Activated CD8-positive, alpha-beta memory T cell treated with anti-CD3 and anti-CD28 coated beads, Interleukin-2, amount 10 ng/mL, durations not matched to agents 7 days and 5 days (primary cell): Measurements from ENCODE around the gene ZNF415. TPM values are rescaled to one million over a fixed set of nuclear protein-coding genes. Genes with fewer than 3 reads are reported as not detected.
"Not testable (repeated sequence)": the region's sequence is repeated elsewhere in the genome, so short reads cannot be mapped to it uniquely, and the experiment has no call there.

Experiments
- ATAC-seq: fragments of 150-1000 bp; cut with Tn5 transposase; one replicate; pipeline ENCODE4 v1.10.0; 2021; ENCODE audit warnings: moderate library complexity
- CTCF ChIA-PET: fragments of 350-600 bp; sonication (Branson Sonifier 250); formaldehyde crosslinking; loops from one replicate; lab custom pipeline; 2021; ENCODE audit warnings: antibody characterized with exemption; lab: Charles Lee
- DNase-seq: peaks from one replicate; pipeline ENCODE4 v3.0.0-alpha.2; 2020
- H3K27ac Mint-ChIP-seq: one replicate; pipeline ENCODE4 v1.8.0; 2021; ENCODE audit warnings: mild to moderate bottlenecking, mixed read lengths
- H3K27me3 Mint-ChIP-seq: one replicate; pipeline ENCODE4 v1.8.0; 2021; ENCODE audit warnings: mixed read lengths
- H3K36me3 Mint-ChIP-seq: one replicate; pipeline ENCODE4 v1.8.0; 2021; ENCODE audit warnings: mild to moderate bottlenecking, mixed read lengths
- H3K4me1 Mint-ChIP-seq: one replicate; pipeline ENCODE4 v1.8.0; 2021; ENCODE audit warnings: mixed read lengths
- H3K4me3 Mint-ChIP-seq: one replicate; pipeline ENCODE4 v1.8.0; 2021; ENCODE audit warnings: mild to moderate bottlenecking, moderate library complexity, mixed read lengths
- H3K9me3 Mint-ChIP-seq: one replicate; pipeline ENCODE4 v1.8.0; 2022; ENCODE audit warnings: low read depth, mixed read lengths
- total RNA-seq, 2 experiments: library from RNA; stranded (reverse); gene quantifications; one replicate each; pipeline ENCODE4 v1.2.3, GENCODE V29; 2021

ZNF415 gene
- total RNA-seq, 2 experiments from 2014 or later: 0.35 to 0.61 TPM

DNA sequence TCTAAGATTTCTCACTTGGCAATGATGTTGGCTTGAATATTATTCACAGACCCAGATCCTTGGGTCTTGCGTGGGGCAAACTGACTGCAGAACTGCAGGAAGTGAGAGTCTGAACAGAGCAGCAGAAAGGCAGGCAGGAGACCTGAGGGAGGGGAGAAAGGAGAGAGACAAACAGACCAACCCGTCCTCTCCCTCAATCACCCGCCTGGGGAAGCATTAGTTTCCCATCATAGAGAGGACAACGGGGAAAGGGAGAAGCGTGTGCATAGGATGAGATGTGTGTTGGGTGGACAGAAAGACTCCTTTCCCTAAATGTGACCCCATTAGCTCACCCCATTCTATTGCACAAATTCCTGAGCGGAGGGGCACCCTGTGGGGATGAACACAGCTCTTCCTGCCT is 36.1 kb downstream of the ZNF415 start:
- Mint-ChIP-seq H3K9me3 (peaks cover 21% of the 10 kb centered on the region), H3K36me3 (peaks cover 77% of the 10 kb centered on the region), H3K4me1 (peaks cover 10% of the 10 kb centered on the region)
- H3K4me3 Mint-ChIP-seq, H3K27me3 Mint-ChIP-seq, DNase-seq, CTCF ChIA-PET, ATAC-seq, H3K27ac Mint-ChIP-seq: not testable (repeated sequence)

DNA sequence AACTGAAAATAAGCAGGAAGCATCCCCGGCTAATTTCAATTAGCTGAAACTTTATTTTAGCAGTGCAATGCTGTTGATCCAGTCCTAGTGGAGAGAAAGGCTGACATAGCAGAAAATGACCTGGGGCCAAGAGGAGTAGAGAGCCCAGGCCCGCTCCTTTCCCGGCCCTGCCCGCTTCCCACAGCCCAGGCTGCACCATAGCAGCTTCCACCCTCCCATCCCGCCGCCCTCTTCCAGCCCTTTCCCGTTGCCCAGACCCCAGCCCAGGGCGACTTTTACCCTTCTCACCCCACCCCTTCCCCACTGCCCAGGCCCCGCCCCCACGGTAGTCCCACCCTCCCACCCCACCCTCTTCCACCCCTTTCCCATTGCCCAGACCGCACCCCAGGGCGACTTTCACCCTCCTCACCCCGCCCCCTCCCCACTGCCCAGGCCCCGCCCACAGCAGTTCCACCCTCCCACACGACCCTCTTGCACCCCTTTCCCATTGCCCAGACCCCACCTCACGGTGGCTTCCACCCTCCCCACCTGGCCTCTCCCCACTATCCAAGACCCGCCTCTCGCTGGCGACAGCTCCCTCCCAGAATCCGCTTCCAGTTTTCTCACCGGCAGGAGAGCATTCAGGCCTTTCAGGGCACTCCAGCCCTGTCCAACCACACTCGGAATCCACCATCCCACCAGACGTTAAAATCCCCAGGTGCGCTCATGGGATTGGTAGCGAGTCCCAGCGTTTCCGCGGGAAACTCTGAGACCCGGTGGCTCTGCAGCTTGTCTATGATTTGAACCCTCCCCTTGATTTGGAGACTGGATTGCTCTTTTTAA is 37.7 kb downstream of the ZNF415 start:
- H3K9me3 Mint-ChIP-seq: peaks cover 22% of the 10 kb centered on the region
- CTCF ChIA-PET: no interaction called here

DNA sequence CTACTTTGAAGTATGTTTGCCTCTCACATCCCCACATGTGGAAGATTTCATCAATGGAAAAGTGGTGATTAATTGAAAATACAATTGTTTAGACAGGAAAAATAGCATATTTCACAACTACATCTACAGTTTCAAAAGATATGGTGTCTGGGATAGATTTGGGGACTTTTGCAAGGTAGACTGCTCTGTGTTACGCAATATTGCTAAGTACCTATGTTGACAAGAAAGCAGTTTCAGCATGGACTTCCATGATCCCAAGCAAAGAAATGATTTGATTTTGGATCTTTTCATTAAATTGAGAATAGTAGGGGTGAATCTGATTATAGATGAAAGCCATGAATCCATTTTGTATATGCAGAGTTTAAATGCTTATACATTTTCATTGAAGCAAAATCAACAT is 40.0 kb downstream of the ZNF415 start:
- peaks cover 84% of the 10 kb centered on the region for H3K36me3 Mint-ChIP-seq
- H3K9me3 Mint-ChIP-seq: peaks cover 18% of the 10 kb centered on the region
- ATAC-seq (no peak), DNase-seq (no peak)
- H3K4me3 Mint-ChIP-seq: no peak overlapping the region
- H3K27ac Mint-ChIP-seq: no peak overlapping the region
- H3K27me3 Mint-ChIP-seq: no peaks in the 10 kb centered on the region
- CTCF ChIA-PET: no interaction called here
- H3K4me1 Mint-ChIP-seq: no peaks in the 10 kb centered on the region

More for the DNA sequence above, 37.7 kb downstream of the ZNF415 start:
- ATAC-seq: no peak
- no peak overlapping the region for H3K4me3 Mint-ChIP-seq
- H3K36me3 Mint-ChIP-seq: peaks cover 85% of the 10 kb centered on the region
- no peak overlapping the region for H3K27ac Mint-ChIP-seq
- peaks cover 7% of the 10 kb centered on the region for H3K4me1 Mint-ChIP-seq
- DNase-seq: no peak
- no peaks in the 10 kb centered on the region for H3K27me3 Mint-ChIP-seq

DNA sequence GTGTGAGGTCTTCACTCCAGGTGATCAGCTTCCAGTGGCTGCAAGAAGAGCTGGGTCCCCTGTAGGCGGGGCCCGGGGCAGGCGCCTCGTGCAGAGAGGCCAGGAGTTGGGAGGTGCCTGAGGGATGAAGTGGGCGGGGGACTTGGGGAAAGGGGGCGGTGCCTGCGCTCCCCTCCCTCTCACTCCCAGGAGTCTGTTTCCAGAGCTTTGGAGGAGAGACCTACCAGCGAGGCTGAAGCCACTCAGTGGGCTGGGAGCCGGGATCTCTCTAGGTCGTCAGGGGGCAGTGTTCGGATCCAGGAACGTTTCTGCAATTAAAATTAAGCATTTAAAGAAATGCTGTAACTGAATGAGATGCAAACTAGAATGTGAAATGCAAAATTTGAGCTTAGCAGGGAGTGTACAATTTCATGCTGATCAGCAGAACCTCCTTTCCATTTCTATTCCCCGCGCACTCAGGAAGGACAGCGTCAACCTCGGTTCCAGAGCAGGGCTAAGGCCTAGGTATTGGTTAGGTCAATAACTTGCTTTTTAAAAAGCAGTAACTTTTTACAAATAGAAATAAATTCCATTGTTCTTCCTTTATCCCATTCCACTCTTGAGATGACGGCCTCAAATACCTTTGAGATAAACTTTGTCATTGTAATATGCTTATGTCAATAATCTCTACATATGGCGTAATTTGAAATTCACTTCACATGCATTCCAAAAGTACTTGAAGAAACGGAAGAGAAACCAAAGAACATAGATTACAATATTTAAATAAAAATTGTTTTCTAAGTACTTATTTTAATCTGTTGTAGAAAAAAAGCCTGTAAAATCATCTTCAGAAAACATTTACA is 41.1 kb downstream of the ZNF415 start:
- no peak for ATAC-seq
- Mint-ChIP-seq H3K4me1 (no peaks in the 10 kb centered on the region), H3K9me3 (peaks cover 18% of the 10 kb centered on the region), H3K4me3 (no peak overlapping the region), H3K36me3 (peaks cover 86% of the 10 kb centered on the region), H3K27ac (no peak overlapping the region), H3K27me3 (no peaks in the 10 kb centered on the region)
- CTCF ChIA-PET: no interaction called here
- DNase-seq: no peak

DNA sequence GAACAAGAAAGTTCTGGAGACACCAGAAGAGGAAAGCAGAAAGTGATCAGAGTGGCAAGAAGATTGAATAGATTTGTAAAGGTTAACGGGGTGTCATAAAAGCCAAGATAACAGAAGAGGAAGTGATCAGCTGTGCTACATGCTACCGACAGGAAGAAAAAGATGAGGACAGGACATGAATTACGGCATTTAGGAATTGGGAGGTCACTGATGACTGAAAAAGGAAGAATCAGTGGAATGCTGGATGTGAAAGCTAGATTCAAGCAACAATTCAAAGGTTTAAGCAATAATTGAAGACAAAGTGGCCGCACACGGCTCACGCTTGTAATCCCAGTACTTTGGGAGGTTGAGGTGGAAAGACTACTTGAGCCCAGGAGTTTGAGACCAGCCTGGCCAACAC is 44.6 kb downstream of the ZNF415 start:
- no peak for ATAC-seq
- CTCF ChIA-PET: no interaction called here
- Mint-ChIP-seq H3K27ac (no peak overlapping the region), H3K27me3 (no peaks in the 10 kb centered on the region), H3K4me1 (no peaks in the 10 kb centered on the region), H3K4me3 (no peak overlapping the region), H3K36me3 (peaks cover 90% of the 10 kb centered on the region), H3K9me3 (peaks cover 21% of the 10 kb centered on the region)
- DNase-seq: no peak

DNA sequence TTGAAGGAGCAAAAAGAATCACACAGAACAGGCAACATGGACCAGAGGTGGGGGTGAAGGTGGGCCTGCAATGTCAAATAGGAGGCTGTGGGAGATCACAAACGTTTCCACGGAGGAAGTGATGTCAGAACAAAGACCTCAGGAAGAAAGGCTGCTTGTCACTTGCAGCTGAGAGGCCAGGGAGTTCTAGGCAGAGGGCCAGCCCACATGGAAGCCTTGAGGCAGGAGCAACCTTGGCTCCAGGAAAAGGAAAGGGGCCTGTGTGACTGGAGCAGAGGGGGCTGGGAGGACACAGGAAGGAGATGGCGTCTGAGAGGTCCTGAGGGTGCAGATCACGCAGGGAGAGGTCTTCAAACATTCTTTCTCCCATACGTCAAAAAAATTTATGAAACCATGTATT is 45.8 kb downstream of the ZNF415 start:
- CTCF ChIA-PET: no interaction called here
- H3K4me3 Mint-ChIP-seq: no peak overlapping the region
- H3K9me3 Mint-ChIP-seq: peaks cover 17% of the 10 kb centered on the region
- no peak for ATAC-seq
- no peak for DNase-seq
- no peaks in the 10 kb centered on the region for H3K27me3 Mint-ChIP-seq
- H3K27ac Mint-ChIP-seq: no peak overlapping the region
- no peaks in the 10 kb centered on the region for H3K4me1 Mint-ChIP-seq
- peaks cover 94% of the 10 kb centered on the region for H3K36me3 Mint-ChIP-seq

DNA sequence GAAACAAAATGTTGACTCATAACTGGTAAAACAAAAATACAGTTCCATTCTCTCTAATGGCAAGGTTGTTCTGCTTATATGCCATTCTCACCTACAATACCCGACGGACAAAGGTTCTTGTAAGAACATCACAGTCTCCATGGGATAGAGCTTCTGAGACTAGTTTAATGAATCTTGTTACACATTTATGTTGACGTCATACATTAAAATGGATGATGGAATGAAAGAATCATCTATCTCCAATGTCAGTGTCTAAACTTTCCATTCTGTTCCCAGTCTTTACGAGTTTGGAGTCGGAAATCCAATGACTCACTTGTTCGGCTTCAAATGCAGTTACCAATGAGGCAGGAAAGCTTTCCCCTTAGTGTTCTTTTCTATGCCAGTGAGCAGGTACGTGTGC is 47.2 kb downstream of the ZNF415 start:
- Mint-ChIP-seq H3K36me3 (peaks cover 94% of the 10 kb centered on the region), H3K27me3 (no peaks in the 10 kb centered on the region), H3K4me1 (no peaks in the 10 kb centered on the region), H3K9me3 (peaks cover 19% of the 10 kb centered on the region), H3K4me3 (no peak overlapping the region), H3K27ac (no peak overlapping the region)
- ATAC-seq: no peak
- CTCF ChIA-PET: no interaction called here
- no peak for DNase-seq

DNA sequence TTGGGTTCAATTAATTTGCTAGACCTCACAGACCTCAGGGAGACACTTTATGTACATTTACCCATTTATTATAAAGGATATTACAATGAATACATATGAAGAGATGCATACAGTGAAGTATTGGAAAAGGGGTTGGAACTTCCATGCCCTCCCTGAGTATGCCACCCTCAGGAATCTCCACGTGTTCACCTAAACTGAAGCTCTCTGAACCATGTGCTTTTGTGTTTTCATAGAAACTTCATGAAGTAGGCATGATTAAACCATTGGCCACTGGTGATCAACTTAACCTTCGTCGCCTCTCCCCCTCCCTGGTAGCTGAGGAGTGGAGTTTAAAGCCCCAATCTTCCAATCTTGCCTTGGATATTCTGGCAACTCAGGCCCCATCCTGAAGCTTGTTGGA is 49.8 kb downstream of the ZNF415 start:
- CTCF ChIA-PET: interaction anchor here (0.5 kb wide), 1 partner anchor 417 kb away, joined by 5 read pairs; no protein-coding TSS in a partner anchor
- no peaks in the 10 kb centered on the region for H3K27me3 Mint-ChIP-seq

DNA sequence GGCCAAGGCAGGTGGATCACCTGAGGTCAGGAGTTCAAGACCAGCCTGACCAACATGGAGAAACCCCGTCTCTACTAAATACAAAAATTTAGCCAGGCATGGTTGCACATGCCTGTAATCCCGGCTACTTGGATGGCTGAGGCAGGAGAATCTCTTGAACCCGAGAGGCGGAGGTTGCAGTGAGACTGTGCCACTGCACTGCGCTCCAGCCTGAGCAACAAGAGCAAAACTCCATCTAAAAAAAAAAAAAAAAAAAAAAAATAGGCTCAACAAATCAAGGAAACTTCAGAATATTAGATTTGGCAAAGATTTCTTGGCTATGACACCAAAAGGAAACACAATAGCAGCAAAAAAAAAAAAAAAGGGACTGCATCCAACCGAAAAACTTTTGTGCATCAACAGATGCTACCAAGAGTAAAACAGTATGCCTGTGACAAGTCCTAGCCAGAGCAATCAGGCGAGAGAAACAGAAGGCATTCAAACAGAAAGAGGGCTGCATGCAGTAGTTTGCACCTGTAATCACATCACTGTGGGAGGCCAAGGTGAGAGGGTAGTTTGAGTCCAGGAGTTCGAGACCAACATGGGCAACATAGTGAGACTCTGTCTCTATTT is 53.3 kb downstream of the ZNF415 start:
- Mint-ChIP-seq H3K4me3 (no peak overlapping the region), H3K27ac (no peak overlapping the region), H3K27me3 (no peaks in the 10 kb centered on the region), H3K9me3 (peaks cover 39% of the 10 kb centered on the region), H3K4me1 (no peaks in the 10 kb centered on the region), H3K36me3 (peaks cover 96% of the 10 kb centered on the region)
- CTCF ChIA-PET: no interaction called here
- ATAC-seq (no peak), DNase-seq (no peak)

More for the DNA sequence above, 49.8 kb downstream of the ZNF415 start:
- DNase-seq (no peak), ATAC-seq (no peak)
- Mint-ChIP-seq H3K4me1 (no peaks in the 10 kb centered on the region), H3K4me3 (no peak overlapping the region), H3K27ac (no peak overlapping the region), H3K36me3 (peaks cover 94% of the 10 kb centered on the region), H3K9me3 (peaks cover 25% of the 10 kb centered on the region)

DNA sequence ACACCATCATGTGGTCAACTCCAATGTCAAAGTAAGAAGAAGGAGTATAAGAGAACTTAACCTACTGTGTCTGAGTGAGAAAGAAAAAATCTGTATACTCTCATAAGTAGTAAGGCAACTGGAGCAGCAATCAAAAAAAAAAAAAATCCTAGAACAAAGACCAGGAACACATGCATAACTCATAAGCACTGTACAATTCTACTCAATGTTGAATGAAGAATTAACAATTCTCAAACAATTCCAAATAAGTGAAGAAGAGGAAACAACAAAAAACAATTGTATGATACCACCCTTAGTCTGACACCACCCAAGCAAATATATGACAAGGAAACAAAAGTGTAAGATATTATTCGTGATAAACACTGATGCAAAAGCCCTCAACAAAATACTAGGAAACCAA is 54.0 kb downstream of the ZNF415 start:
- ATAC-seq (no peak), DNase-seq (no peak)
- Mint-ChIP-seq H3K36me3 (peaks cover 94% of the 10 kb centered on the region), H3K9me3 (peaks cover 39% of the 10 kb centered on the region), H3K27me3 (no peaks in the 10 kb centered on the region), H3K4me1 (no peaks in the 10 kb centered on the region), H3K4me3 (no peak overlapping the region), H3K27ac (no peak overlapping the region)
- CTCF ChIA-PET: no interaction called here

DNA sequence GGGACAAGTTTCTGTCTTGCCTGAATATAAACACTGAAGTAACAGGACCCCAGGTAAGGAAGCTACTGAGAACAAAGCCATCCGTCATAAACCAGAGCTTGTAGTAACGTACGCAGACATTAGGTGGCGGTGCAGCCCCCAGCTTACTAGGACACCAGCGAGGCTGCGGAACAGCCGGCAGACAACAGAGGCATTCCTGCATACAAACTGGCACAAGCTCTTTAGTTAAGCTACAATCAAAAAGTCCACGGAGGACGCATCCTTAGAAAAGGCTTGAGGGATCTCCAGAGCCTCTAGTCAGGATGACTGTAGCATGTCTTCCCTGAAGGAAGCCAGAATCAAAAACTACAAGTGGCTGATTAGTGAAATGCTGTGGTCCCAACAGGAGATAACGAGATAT is 55.7 kb downstream of the ZNF415 start:
- Mint-ChIP-seq H3K9me3 (peaks cover 41% of the 10 kb centered on the region), H3K27ac (no peak overlapping the region), H3K36me3 (peaks cover 94% of the 10 kb centered on the region), H3K27me3 (no peaks in the 10 kb centered on the region), H3K4me3 (no peak overlapping the region), H3K4me1 (no peaks in the 10 kb centered on the region)
- ATAC-seq: no peak
- DNase-seq: no peak
- CTCF ChIA-PET: no interaction called here

DNA sequence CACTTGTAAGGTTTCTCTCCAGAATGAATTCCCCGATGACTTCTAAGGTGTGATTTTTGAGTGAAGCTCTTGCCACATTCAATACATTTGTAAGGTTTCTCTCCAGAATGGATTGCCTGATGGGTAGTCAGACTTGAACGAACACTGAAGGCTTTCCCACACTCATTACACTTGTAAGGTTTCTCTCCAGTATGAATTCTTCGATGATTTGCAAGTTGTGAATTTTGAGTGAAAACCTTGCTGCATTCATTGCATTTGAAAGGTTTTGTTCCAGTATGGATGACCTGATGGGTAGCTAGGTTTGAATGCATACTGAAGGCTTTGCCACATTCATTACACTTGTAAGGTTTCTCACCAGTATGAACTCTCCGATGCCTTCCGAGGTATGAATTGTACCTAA is 63.9 kb downstream of the ZNF415 start:
- H3K27me3 Mint-ChIP-seq: no peaks in the 10 kb centered on the region
- no peak overlapping the region for H3K4me3 Mint-ChIP-seq
- no peak overlapping the region for H3K27ac Mint-ChIP-seq
- DNase-seq (no peak), ATAC-seq (no peak)
- H3K4me1 Mint-ChIP-seq: no peaks in the 10 kb centered on the region
- peaks cover 42% of the 10 kb centered on the region for H3K9me3 Mint-ChIP-seq
- H3K36me3 Mint-ChIP-seq: peaks cover 72% of the 10 kb centered on the region
- CTCF ChIA-PET: no interaction called here

DNA sequence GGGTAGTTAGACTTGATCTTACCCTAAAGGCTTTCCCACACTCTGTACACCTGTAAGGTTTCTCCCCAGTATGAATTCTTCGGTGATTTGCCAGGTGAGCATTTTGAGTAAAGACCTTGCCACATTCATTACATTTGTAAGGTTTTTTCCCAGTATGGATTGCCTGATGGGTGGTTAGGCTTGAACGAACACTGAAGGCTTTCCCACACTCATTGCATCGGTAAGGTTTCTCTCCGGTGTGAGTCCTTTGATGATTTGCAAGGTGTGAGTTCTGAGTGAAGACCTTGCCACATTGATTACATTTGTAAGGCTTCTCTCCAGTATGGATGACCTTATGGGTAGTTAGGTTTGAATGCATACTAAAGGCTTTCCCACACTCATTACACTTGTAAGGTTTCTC is 64.5 kb downstream of the ZNF415 start:
- H3K27me3 Mint-ChIP-seq: no peaks in the 10 kb centered on the region
- no peak overlapping the region for H3K27ac Mint-ChIP-seq
- peaks cover 42% of the 10 kb centered on the region for H3K9me3 Mint-ChIP-seq
- no peak for DNase-seq
- no peak overlapping the region for H3K4me3 Mint-ChIP-seq
- H3K4me1 Mint-ChIP-seq: no peaks in the 10 kb centered on the region
- H3K36me3 Mint-ChIP-seq: peaks cover 68% of the 10 kb centered on the region
- ATAC-seq: no peak
- CTCF ChIA-PET: no interaction called here
